HG03565 (cell line): ENCODE data around the gene LAP3.

ENCODE experiments used
- ATAC-seq: cut with Tn5 transposase; IDR thresholded peaks from one replicate; pipeline ENCODE4 v1.9.1; 2021; ENCODE audit warnings: mild to moderate bottlenecking, moderate library complexity; ENCODE audit not compliant: unreplicated experiment

LAP3 gene

GRCh38 chr4:17614416-17615299 is 37.7 kb downstream of the LAP3 start, which contains the start of gene MED28:
Gene MED28, plus strand, starts transcription at chr4:17614641. Its CDS starts 14 bp downstream, at chr4:17614655.
- peak; percentile 91 for ATAC-seq

GRCh38 chr4:17616283-17616682 is 39.3 kb downstream of the LAP3 start:
- ATAC-seq, result no peak

GRCh38 chr4:17618926-17619325 is 41.9 kb downstream of the LAP3 start:
- ATAC-seq, result no peak

- ATAC-seq, result no peak
These were observed 42.6 kb downstream of the LAP3 start for GRCh38 chr4:17619416-17620105.

DNA sequence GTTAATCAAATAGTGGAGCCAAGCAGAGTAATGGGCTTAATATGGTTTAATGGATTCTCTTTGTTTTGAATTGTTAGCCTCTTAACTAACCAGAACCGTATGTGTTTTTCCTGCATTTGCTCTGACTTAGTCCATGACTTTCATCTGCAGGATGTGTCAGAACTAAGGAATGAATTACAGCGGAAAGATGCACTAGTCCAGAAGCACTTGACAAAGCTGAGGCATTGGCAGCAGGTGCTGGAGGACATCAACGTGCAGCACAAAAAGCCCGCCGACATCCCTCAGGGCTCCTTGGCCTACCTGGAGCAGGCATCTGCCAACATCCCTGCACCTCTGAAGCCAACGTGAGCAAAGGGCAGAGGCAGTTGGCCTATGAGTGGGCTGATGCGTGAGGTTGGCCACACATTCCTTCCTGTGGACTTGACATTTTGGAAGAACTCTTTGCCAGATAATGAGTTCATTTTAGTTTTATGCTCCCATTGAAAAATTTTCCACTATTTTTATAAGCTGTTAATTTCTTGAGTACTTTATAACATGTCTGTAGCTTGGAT is 46.5 kb downstream of the LAP3 start:
- no peak for ATAC-seq

GRCh38 chr4:17624821-17625220 is 47.8 kb downstream of the LAP3 start:
- ATAC-seq, result no peak

GRCh38 chr4:17630228-17630627 is 53.2 kb downstream of the LAP3 start:
- no peak for ATAC-seq

- no peak for ATAC-seq
These were observed 56.6 kb downstream of the LAP3 start for GRCh38 chr4:17633600-17633999.

DNA sequence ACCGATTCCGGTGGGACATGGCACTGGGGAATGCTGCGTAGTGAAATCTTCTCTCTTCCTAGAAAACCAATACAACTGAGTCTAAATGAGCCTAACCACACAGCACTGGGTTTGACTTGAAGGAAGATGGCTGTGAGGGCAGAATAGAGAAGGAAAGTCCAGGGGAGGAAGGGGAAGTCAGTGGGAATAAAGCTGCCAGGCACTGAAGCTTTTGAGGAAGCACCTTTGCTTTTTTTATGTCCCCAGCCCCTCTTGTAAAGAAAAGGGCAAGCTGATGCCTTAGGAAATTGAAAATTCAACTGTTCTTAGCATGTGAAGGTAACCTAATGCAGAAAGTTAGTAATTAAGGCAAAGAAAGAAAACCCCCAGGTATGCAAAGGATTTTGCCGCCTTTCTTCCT is 58.1 kb downstream of the LAP3 start:
- ATAC-seq, result no peak

- ATAC-seq, result no peak
These were observed 59.3 kb downstream of the LAP3 start for GRCh38 chr4:17636341-17636695.

DNA sequence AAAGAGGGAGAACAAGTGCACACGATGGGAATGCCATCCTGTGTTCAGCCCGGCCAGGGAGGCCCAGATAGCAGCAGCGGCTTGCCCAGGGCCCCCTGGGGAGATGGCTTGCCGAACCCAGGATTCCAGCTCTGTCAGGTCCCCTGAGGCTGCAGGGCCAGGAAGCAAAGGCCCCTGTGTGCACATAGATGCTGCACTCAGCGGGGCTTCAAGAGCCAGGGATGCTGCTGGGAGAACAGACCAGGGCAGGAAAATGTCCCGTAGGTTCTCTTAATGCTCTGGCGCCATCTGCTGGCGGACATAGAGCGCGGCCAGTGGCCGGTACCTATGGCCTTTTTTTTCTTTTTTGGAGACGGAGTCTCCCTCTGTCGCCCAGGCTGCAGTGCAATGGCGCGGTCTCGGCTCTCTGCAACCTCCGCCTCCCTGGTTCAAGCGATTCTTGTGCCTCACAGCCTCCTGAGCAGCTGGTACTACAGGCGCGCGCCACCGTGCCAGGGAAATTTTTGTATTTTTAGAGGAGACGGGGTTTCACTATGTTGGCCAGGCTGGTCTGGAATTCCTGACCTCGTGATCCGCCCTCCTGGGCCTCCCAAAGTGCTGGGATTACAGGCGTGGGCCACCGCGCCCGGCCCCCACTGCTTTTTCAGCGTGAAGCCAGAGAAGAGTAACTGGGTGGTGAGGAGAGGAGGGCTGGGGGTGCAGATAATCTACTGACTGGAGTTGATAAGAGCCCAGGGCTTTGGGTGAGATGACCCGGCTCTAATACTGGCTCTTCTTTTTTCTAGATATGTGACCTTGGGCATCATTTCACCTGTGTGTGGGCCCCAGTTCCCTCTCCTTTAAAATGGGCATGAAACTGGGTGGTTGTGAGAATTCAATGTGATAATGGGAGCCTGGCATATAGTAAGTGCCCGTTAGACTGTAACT is 60.0 kb downstream of the LAP3 start:
- peak; percentile 92 for ATAC-seq

GRCh38 chr4:17639136-17639535 is 62.1 kb downstream of the LAP3 start:
- ATAC-seq, result no peak

- no peak for ATAC-seq
These were observed 65.4 kb downstream of the LAP3 start for GRCh38 chr4:17642398-17642783.

- no peak for ATAC-seq
These were observed 69.7 kb downstream of the LAP3 start for GRCh38 chr4:17646693-17647092.

DNA sequence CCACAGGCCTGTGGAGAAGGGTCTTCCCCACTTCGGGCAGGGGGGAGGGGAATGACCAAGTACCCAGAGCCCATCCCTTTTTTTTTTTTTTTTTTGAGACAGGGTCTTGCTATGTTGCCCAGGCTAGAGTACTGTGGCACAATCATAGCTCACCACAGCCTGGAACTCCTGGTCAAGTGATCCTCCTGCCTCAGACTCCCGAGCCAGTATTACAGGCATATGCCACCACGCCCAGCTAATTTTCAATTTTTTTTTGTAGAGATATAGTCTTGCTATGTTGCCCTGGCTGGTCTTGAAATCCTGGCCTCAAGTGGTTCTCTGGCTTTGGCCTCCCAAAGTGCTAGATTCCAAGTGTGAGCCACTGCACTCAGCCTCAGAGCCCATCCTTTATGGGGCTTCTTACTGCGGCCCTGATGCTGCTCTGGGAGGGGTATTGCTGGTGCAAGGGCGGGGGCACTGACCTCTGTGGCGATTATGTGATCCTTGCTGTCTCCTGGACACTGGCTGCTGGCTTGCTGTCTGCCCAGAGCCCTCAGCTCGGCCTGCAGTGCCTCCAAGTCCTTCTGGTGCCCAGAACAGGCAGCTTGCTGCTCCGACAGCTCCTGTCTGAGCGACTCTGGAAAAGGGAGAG is 70.3 kb downstream of the LAP3 start:
- ATAC-seq, result no peak

GRCh38 chr4:17647927-17648326 is 70.9 kb downstream of the LAP3 start:
- ATAC-seq, result no peak

DNA sequence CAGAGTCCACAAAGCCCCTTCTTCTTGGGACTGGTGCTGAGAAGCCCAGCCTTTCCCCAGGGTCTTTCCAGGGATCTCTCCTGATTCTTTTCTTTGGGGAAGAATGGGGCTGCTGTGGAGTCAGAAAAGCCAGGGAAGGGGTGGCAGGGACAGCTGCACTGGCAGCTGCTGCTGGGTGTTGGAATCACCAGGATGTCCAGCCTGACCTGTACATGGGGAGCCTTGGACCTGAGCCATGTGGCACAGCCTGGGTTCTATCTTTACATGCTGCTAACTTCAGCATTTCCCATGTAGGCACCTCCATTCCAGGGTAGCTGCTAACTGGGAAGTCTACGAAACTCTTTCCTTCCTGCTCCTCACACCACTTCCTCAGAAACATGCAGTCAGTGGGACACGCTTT is 73.4 kb downstream of the LAP3 start:
- no peak for ATAC-seq

DNA sequence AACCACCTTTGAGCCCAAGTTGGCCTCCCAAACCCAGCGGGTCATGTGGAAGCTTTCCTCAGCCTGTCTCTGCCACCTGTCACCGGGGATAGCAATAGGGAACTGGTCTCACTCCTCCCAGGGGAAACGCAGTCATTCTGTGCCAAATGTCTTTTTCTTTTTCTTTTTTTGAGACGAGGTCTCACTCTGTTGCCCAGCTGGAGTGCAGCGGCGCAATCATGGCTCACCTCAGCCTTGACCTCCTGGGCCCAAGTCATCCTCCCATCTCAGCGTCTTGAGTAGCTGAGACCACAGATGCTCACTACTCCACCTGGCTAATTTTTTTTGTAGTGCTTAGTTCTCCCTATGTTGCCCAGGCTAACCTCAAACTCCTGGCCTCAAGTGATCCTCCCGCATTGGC is 77.7 kb downstream of the LAP3 start:
- no peak for ATAC-seq

DNA sequence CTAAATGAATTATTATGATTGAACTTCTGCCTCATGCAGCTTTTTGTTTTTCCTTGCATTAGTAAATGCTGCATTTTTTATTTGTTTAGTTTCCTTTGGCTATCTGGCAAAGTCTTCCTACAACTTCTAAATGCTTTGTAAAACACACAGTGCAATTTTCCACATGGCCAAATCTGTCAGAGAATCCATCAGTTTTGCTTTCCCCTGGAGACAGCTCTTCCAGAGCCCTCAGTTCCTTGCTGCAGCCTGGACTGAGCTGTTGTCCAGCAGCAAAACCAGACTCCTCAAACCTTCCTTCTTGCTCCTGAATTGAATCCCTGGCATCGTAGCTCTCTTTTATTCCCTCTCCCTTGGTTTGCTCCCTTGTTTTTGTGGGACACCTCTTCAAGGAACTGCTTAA is 80.1 kb downstream of the LAP3 start:
- no peak for ATAC-seq
